WTC11 (cell line): ENCODE results near the gene XIST. TPM values are rescaled to one million over a fixed set of nuclear protein-coding genes. Genes with fewer than 3 reads are reported as not detected.

Experiments
- ATAC-seq: fragments of 200-7000 bp; cut with Tn5 transposase; 2 replicates; pipeline ENCODE4 v1.10.0; 2021; ENCODE audit warnings: mild to moderate bottlenecking, moderate library complexity
- CTCF ChIA-PET: fragments of 300-600 bp; sonication (Branson Sonifier 250); formaldehyde crosslinking; loops from one replicate; lab custom pipeline; 2021; ENCODE audit warnings: antibody characterized with exemption; lab: Charles Lee
- POLR2A ChIA-PET: fragments of 350-600 bp; sonication (Branson Sonifier 250); formaldehyde crosslinking; loops from one replicate; lab custom pipeline; 2021; ENCODE audit warnings: antibody characterized with exemption; lab: Charles Lee
- DNase-seq: peaks from one replicate; pipeline ENCODE4 v3.0.0; 2021; ENCODE audit warnings: low spot score
- H3K27ac Mint-ChIP-seq: 2 replicates; pipeline ENCODE4 v1.8.0; 2021; ENCODE audit warnings: mixed read lengths
- H3K27me3 Mint-ChIP-seq: 2 replicates; pipeline ENCODE4 v1.8.0; 2021; ENCODE audit warnings: low read depth, mild to moderate bottlenecking, moderate library complexity, mixed read lengths
- H3K36me3 Mint-ChIP-seq: 2 replicates; pipeline ENCODE4 v1.8.0; 2021; ENCODE audit warnings: mixed read lengths
- H3K4me1 Mint-ChIP-seq: 2 replicates; pipeline ENCODE4 v1.8.0; 2022; ENCODE audit warnings: mixed read lengths
- H3K4me3 Mint-ChIP-seq: 2 replicates; pipeline ENCODE4 v1.8.0; 2021; ENCODE audit warnings: mild to moderate bottlenecking, moderate library complexity, mixed read lengths
- H3K9me3 Mint-ChIP-seq: 2 replicates; pipeline ENCODE4 v1.8.0; 2021; ENCODE audit warnings: mixed read lengths
- CBFB ChIP-seq: sonication (generic); formaldehyde crosslinking; IDR thresholded peaks from 2 replicates; pipeline ENCODE4 v1.8.1; 2022; ENCODE audit warnings: mild to moderate bottlenecking, low read depth, missing genetic modification reagents
- CREB1 ChIP-seq: sonication (generic); formaldehyde crosslinking; IDR thresholded peaks from 2 replicates; pipeline ENCODE4 v1.8.0; 2023; ENCODE audit warnings: mild to moderate bottlenecking, missing genetic modification reagents
- E2F4 ChIP-seq: sonication (generic); formaldehyde crosslinking; IDR thresholded peaks from 2 replicates; pipeline ENCODE4 v1.8.1; 2022; ENCODE audit warnings: low read depth, mild to moderate bottlenecking, moderate library complexity, missing genetic modification reagents, borderline replicate concordance
- ESRRA ChIP-seq: sonication (generic); formaldehyde crosslinking; IDR thresholded peaks from 2 replicates; pipeline ENCODE4 v1.8.1; 2022; ENCODE audit warnings: mild to moderate bottlenecking, missing genetic modification reagents, borderline replicate concordance
- MYBL2 ChIP-seq: sonication (generic); formaldehyde crosslinking; IDR thresholded peaks from 2 replicates; pipeline ENCODE4 v1.8.1; 2023; ENCODE audit warnings: mild to moderate bottlenecking, moderate library complexity, missing genetic modification reagents
- RORB ChIP-seq: fragments of 250-450 bp; sonication (Bioruptor Pico); IDR thresholded peaks from 2 replicates; pipeline ENCODE4 v1.9.0; 2021; ENCODE audit warnings: mild to moderate bottlenecking
- SP1 ChIP-seq: sonication (generic); formaldehyde crosslinking; conservative IDR thresholded peaks from 2 replicates; pipeline ENCODE4 v1.8.1; 2022; ENCODE audit warnings: missing genetic modification reagents
- STAT6 ChIP-seq: sonication (generic); formaldehyde crosslinking; conservative IDR thresholded peaks from 2 replicates; pipeline ENCODE4 v1.8.1; 2023; ENCODE audit warnings: mild to moderate bottlenecking, low read depth, missing genetic modification reagents, moderate library complexity
- ZNF416 ChIP-seq: fragments of 250-450 bp; sonication (Bioruptor Pico); IDR thresholded peaks from 2 replicates; pipeline ENCODE4 v1.9.0; 2021; ENCODE audit warnings: mild to moderate bottlenecking, inconsistent platforms
- ZNF532 ChIP-seq: fragments of 250-450 bp; sonication (Bioruptor Pico); IDR thresholded peaks from 2 replicates; pipeline ENCODE4 v1.9.0; 2021; ENCODE audit warnings: mild to moderate bottlenecking, borderline replicate concordance
- total RNA-seq: library from RNA; stranded (reverse); gene quantifications from 3 replicates; pipeline ENCODE4 v1.2.3, GENCODE V29; 2021
- TF ChIP-seq, protein P1 (sequence below): sonication (generic); formaldehyde crosslinking; IDR thresholded peaks from 2 replicates; pipeline ENCODE4 v1.8.0; 2022; ENCODE audit warnings: mild to moderate bottlenecking, missing genetic modification reagents
- TF ChIP-seq, protein P2 (sequence below): sonication (generic); formaldehyde crosslinking; IDR thresholded peaks from 2 replicates; pipeline ENCODE4 v1.8.1; 2023; ENCODE audit warnings: mild to moderate bottlenecking, missing genetic modification reagents, moderate library complexity

XIST gene
- total RNA-seq, 1 experiment from 2014 or later = 0.77 TPM

DNA sequence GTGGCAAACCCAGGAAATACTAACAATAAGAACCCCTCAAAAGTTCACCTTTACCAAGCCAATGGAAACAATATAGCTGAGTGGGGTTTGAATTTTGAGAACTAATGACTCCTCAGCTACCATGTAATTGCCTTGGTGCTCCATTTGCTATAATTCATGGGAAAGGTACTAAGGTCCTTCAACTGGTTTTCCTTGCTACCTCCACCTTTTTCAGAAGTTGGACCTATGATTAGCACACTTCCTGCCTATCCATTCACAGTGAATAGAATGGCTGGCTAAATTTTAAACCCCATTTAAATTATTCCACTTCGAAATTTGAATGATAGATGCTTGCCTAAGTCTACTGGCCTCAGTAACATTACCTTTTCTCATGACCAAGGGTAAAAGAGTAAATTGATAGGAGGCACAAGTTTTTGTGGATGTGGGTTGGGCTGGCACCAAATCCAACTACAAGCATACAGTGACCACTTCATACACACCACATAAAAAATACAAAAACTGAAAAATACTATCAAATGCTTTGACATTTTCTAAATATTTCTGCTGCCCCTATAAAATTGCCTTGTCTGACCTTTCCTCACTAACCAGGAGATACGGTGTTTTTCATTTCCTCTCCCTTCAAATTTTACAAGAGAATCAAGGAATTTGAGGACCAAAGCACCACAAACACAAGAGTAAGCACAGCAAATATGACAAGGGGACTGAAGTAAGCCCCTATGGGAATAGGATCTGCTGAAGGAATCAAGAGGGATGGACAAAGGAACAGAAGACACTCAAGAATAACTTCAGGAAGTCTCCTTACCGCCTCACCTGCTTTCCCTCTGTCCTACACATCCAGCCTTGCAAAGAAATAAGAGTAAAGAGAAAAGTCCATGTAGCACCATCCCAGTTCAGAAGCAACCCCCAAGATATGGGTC lies 34.1 kb downstream of the XIST start:
- CTCF ChIA-PET = no interaction called here
- H3K4me1 Mint-ChIP-seq = peaks cover 4% of the 10 kb centered on the region; the same call in 1 of the 2 replicates

More for the DNA sequence above, 34.1 kb downstream of the XIST start:
- Mint-ChIP-seq H3K27me3 (no peaks in the 10 kb centered on the region), H3K9me3 (no peaks in the 10 kb centered on the region), H3K27ac (no peak overlapping the region), H3K4me3 (no peak overlapping the region), H3K36me3 (no peaks in the 10 kb centered on the region)
- DNase-seq = no peak
- TF ChIP-seq ZNF416 (CRISPR knock-in tag) (no peak), CBFB (CRISPR knock-in tag) (no peak), E2F4 (CRISPR knock-in tag) (no peak), MYBL2 (CRISPR knock-in tag) (no peak), STAT6 (CRISPR knock-in tag) (no peak), RORB (CRISPR knock-in tag) (no peak), ZNF532 (no peak), SP1 (CRISPR knock-in tag) (no peak), ESRRA (CRISPR knock-in tag) (no peak), CREB1 (CRISPR knock-in tag) (no peak)
- TF ChIP-seq, protein P1, sequence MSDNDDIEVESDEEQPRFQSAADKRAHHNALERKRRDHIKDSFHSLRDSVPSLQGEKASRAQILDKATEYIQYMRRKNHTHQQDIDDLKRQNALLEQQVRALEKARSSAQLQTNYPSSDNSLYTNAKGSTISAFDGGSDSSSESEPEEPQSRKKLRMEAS (CRISPR knock-in tag) = no peak
- TF ChIP-seq, protein P2, sequence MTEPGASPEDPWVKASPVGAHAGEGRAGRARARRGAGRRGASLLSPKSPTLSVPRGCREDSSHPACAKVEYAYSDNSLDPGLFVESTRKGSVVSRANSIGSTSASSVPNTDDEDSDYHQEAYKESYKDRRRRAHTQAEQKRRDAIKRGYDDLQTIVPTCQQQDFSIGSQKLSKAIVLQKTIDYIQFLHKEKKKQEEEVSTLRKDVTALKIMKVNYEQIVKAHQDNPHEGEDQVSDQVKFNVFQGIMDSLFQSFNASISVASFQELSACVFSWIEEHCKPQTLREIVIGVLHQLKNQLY (CRISPR knock-in tag) = no peak
- POLR2A ChIA-PET = no interaction called here
- ATAC-seq = no peak
